Islet of Langerhans (tissue), 1 donor: Measurements from ENCODE around the gene AK5.

Experiments
- FAIRE-seq: peaks from one replicate; lab custom pipeline; 2011; peaks lifted over from hg19 to GRCh38; lab: Jason Lieb, UNC

Gene AK5

GRCh38 chr1:77545970-77546369 is 264.2 kb downstream of the AK5 start:
- no peak for FAIRE-seq

DNA sequence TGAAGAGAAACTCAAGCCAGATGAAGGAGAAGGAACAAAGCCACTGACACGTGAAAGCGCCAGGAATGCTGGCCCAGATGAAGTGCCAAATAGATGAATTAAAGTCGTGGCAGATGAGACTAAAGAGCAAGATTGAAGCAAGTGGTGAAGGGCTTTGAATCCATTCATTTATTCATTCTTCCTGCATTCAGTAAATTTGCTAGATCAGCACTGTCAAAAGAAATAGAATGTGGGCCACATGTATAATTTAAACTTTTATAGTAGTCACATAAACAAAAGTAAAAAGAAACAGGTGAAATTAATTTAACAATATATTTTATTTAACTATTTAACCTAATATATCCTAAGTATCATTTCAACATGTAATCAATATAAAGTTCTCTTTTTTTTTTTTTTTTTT is 265.1 kb downstream of the AK5 start:
- no peak for FAIRE-seq

- FAIRE-seq = no peak
Observed at GRCh38 chr1:77548285-77548684, 266.5 kb downstream of the AK5 start.

DNA sequence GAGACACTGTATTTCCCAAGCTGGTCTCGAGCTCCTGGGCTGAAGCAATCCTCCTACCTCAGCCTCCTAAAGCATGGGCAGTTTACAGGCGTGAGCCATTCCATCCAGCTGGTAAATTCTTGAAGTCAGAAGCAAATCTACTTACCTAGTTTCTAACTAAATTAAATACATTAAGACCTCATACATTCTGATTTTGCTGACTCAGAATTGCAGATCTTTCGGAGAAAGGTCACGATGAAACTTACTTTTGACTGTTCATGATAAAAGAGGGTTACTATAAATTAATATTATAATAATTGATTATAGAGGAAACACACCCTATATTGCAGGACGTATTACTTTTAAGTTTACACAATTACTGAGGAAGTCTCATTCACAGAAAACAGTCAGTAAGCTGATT is 268.3 kb downstream of the AK5 start:
- no peak for FAIRE-seq

- FAIRE-seq = no peak
Observed at GRCh38 chr1:77552626-77553025, 270.8 kb downstream of the AK5 start.

DNA sequence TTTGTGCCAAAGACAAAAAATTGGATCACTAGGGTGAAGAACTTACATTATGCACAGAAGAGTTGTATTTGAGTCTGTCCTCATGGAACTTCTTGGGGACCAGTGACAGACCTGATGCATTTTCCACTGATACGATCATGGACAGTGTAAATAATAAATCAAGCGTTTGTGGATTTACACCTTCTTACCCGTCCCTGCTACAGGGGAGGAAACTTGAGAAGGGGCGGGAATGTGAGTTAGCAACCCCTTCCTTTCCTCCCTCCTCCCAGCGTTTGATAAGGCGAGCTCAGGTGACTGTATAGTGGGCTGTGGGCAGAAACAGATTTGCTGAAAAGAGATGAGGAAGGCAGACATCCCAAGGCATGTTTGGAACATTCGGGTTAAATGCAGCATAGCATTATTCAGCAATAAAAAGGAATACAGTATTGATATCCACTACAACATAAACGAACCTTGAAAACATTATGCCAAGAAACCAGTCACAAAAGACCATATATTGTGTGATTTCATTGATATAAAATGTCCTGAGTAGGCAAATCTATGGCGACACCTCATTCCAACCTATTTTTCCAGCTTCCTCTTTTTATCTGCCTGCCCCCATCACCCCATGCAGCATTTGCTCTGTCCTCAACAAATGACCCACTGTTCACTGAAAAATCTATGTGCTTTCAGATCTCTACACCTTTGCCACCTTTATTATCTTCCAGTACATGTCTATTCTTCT is 271.9 kb downstream of the AK5 start:
- no peak for FAIRE-seq

DNA sequence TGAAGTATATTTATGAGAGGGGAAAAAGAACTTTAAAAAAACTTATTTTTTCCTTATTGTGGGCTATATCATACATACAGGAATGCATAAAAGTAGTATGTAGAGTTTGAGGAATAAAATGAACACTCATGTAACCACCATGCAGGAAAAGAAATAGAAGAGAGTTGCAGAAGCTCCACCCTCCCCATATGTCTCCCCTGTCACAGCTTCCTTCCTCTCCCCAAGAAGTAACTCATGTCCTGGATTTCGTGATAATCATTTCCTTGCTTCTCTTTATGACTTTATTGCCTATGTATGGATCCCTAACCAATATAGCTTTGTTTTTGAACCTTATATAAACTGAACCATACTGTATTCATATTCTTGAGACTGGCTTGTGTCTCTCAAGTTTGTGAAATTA is 274.2 kb downstream of the AK5 start:
- no peak for FAIRE-seq

DNA sequence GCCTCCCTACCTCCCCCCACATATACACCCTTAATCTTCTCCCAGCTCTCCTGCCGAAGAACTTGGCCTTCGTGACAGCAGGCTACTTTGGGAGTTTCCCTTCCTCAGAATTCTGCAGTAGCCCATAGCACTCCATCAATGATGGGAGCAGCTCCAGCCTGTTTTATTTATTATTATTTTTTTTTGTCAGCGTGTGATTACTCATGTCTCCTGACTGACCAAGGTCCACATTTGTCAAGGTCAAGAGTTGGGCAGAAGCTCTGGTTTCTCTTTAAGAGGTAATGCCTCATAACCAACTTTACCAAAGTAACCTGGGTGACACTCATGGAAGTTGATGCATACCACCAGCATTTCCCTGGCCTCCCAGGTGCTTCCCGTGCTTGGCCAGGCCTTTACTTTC is 275.2 kb downstream of the AK5 start:
- FAIRE-seq = no peak

DNA sequence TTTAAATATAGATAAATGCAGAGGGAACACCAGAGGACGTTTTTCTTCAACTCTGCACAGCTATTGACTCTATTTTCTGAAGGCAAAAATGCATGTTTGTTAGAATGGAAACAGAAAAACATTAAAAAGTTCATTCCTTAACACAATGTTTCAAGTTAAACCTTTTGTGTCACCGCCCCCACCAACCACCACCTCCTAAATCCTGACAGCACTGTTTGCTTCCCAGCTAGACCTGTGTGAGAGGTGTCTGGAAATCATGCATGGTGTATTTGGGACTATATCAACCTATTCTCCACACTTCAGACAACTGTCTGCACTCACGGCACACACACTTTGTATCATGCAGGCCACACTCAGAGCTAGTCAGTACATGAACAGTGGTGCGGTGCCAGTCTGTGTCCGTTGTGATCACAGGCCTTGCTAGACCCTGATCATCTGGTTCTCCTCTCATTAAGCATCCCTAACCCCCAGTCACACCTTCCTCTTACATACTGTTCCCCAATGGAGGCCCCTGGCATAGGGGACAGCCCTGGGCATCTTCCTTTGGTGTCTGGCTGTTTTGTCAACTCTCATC is 276.9 kb downstream of the AK5 start:
- no peak for FAIRE-seq

DNA sequence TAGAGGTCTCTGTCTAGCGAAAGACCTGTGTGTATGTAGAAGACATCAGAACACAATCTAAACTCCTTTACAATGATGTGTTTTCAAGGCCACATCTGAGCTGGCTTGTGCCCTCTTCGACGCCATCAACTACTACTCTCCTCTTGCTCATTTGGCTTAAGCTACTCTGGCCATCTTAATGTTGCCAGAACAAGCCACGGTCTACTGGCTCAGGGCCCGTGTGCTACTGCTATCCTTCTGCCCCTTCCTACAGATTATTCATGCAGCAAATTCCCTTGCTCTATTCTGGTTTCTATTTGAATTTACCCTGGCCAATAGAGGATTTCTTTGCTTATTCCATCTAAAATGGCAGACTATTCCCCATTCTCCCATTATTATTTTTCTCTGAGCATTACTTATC is 278.9 kb downstream of the AK5 start:
- FAIRE-seq = no peak

GRCh38 chr1:77562596-77563150 is 280.9 kb downstream of the AK5 start:
- no peak for FAIRE-seq

GRCh38 chr1:77565321-77565720 is 283.5 kb downstream of the AK5 start:
- FAIRE-seq = no peak

GRCh38 chr1:77571642-77572041 is 289.8 kb downstream of the AK5 start:
- no peak for FAIRE-seq

DNA sequence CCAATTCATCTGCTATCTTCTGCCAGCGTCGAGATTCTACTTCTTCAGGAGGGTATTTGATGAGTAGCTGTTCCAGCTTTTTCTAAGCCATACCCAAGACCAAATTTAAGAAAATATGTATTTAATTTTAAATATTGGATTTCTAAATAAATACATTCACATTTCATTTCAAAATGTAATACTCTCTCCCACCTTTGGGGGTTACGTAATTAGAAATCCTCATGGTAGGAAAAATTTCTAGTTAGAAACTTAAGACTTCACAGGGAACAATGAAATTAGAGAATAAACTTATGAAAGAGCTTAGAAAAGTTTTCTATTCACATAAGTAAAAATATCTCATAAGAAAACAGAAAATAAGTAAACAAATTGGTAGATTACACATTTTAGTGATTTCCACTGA is 297.7 kb downstream of the AK5 start:
- FAIRE-seq = no peak

GRCh38 chr1:77582905-77583304 is 301.1 kb downstream of the AK5 start:
- no peak for FAIRE-seq

DNA sequence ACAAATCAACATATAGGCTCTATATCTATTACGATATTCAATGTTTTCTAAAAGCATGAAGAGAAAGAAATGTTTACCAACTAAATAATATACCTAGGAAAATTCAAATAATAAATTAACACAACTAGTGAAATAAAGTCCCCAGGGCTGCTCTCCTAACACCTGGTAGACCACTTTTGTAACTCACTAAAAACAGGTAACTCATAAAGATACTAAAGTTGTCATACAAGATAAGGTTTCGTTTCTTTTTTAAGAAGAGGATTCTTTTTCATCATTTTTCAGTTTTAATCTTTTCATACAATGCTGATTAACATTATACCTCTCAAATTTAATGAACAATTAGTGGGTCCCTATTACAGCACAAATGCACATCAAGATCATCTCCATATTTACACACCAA is 301.7 kb downstream of the AK5 start:
- FAIRE-seq = peak; percentile 92

- FAIRE-seq = no peak
Observed at GRCh38 chr1:77584884-77585283, 303.1 kb downstream of the AK5 start.

GRCh38 chr1:77585610-77586314 is 303.9 kb downstream of the AK5 start:
- no peak for FAIRE-seq

DNA sequence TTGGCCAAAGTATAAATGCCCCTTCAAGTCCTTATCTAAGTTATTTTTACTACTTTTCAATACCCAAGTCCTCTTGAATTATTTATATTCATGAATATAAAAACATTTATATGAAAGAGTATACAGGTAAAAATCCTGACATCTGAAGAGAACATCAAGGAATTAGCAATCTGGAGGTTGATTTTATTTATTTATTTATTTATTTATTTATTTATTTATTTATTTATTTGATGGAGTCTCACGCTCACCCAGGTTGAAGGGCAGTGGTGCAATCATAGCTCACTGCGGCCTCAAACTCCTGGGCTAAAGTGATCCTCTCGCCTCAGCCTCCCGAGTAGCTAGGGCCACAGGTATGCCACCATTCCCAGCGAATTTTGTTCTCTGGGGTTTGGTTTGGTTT is 307.4 kb downstream of the AK5 start:
- FAIRE-seq = no peak

- no peak for FAIRE-seq
Observed at GRCh38 chr1:77590651-77591050, 308.8 kb downstream of the AK5 start.

GRCh38 chr1:77592906-77593305 is 311.1 kb downstream of the AK5 start:
- no peak for FAIRE-seq

DNA sequence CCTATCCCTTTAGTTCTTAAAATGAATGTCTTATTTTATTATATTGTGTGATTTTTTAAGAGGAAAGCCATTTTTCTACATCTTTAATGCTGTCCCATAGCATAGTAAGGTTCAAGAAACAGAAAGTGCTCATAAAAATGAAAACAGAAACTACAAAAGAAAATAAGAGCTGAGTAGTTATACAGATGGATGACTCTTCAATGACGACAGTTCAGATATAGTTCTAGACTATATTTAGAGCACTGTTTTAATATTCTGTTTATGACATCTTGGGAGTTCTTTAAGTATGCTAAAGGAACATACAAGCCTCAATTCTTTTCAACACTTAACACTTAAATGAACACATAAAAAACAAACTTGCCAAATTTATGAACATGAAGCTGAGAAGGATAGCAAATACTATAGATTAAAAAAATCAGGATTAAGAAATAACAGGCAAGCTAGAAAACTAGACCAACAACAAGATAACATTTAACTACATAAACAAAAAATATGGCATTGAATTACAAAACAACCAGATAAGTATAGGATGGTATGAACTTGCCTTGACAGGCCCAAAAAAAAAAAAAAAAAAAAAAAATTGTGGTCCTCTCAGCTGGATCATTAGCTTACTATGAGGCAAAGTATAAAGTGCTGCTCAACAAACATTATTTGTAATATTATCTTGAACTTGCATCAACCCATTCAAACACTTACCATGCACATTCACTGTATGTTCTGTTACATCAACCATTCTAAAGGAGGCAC is 312.7 kb downstream of the AK5 start:
- peak; percentile 58 for FAIRE-seq

DNA sequence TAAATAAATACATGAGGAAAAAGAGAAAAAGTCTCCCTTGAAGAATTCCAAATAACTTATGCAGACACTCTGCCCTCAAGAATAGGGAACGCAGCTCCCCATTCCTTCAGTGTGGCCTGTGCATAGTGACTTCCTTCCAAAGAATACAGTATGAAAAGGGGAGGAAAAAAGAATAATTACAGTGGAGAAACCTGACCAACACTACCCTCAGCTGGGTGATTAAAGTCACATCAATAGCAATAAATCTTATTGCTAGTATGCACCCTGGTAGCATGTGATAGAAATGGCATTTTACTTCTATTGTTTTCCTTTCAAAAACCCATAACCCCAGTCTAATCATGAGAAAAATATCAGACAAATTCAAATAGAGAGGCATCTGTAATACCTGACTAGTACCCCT is 315.5 kb downstream of the AK5 start:
- no peak for FAIRE-seq
